HEK293 (cell line): ENCODE data around the gene TLCD3B.

ENCODE experiments used
- GLIS1 ChIP-seq: fragments of 450-650 bp; formaldehyde crosslinking; IDR thresholded peaks from 2 replicates; pipeline ENCODE4 v1.5.1; 2016; ENCODE audit warnings: missing biosample characterization, missing genetic modification characterization
- HOXD13 ChIP-seq: sonication (generic); formaldehyde crosslinking; IDR thresholded peaks from 2 replicates; pipeline ENCODE4 v1.8.0; 2022; ENCODE audit warnings: missing genetic modification reagents, borderline replicate concordance
- SP3 ChIP-seq: fragments of 450-650 bp; formaldehyde crosslinking; IDR thresholded peaks from 2 replicates; pipeline ENCODE4 v1.5.1; 2016; ENCODE audit warnings: missing biosample characterization, missing genetic modification characterization
- TRIM28 ChIP-seq: IDR thresholded peaks from 2 replicates; pipeline ENCODE4 v1.6.1; 2011; ENCODE audit warnings: low read length, control low read depth, borderline replicate concordance
- YY2 ChIP-seq: fragments of 450-650 bp; formaldehyde crosslinking; IDR thresholded peaks from 2 replicates; pipeline ENCODE4 v1.5.1; 2016; ENCODE audit warnings: missing biosample characterization, missing genetic modification characterization
- ZBTB21 ChIP-seq: fragments of 450-650 bp; formaldehyde crosslinking; IDR thresholded peaks from 2 replicates; pipeline ENCODE4 v1.5.1; 2017; ENCODE audit warnings: missing biosample characterization, missing genetic modification characterization
- ZBTB7A ChIP-seq: fragments of 450-650 bp; formaldehyde crosslinking; IDR thresholded peaks from 2 replicates; pipeline ENCODE4 v1.5.1; 2016; ENCODE audit warnings: low read depth, missing biosample characterization, missing genetic modification characterization
- ZFP37 ChIP-seq: fragments of 450-650 bp; formaldehyde crosslinking; IDR thresholded peaks from 2 replicates; pipeline ENCODE4 v1.5.1; 2016; ENCODE audit warnings: missing biosample characterization, missing genetic modification characterization
- ZNF133 ChIP-seq: fragments of 450-650 bp; formaldehyde crosslinking; IDR thresholded peaks from 2 replicates; pipeline ENCODE4 v1.5.1; 2016; ENCODE audit warnings: missing biosample characterization, missing genetic modification characterization
- ZNF138 ChIP-seq: fragments of 450-650 bp; formaldehyde crosslinking; IDR thresholded peaks from 2 replicates; pipeline ENCODE4 v1.5.1; 2016; ENCODE audit warnings: missing biosample characterization, missing genetic modification characterization, borderline replicate concordance
- ZNF140 ChIP-seq: fragments of 450-650 bp; formaldehyde crosslinking; IDR thresholded peaks from 2 replicates; pipeline ENCODE4 v1.5.1; 2016; ENCODE audit warnings: missing biosample characterization, missing genetic modification characterization
- ZNF157 ChIP-seq: fragments of 450-650 bp; formaldehyde crosslinking; IDR thresholded peaks from 2 replicates; pipeline ENCODE4 v1.5.1; 2016; ENCODE audit warnings: missing biosample characterization, missing genetic modification characterization
- ZNF169 ChIP-seq: fragments of 450-650 bp; formaldehyde crosslinking; IDR thresholded peaks from 2 replicates; pipeline ENCODE4 v1.5.1; 2016; ENCODE audit warnings: missing biosample characterization, missing genetic modification characterization
- ZNF23 ChIP-seq: fragments of 450-650 bp; formaldehyde crosslinking; IDR thresholded peaks from 2 replicates; pipeline ENCODE4 v1.5.1; 2016; ENCODE audit warnings: missing biosample characterization, missing genetic modification characterization, borderline replicate concordance
- ZNF302 ChIP-seq: fragments of 450-650 bp; formaldehyde crosslinking; IDR thresholded peaks from 2 replicates; pipeline ENCODE4 v1.5.1; 2016; ENCODE audit warnings: missing biosample characterization, missing genetic modification characterization, low read depth
- ZNF311 ChIP-seq: fragments of 450-650 bp; formaldehyde crosslinking; IDR thresholded peaks from 2 replicates; pipeline ENCODE4 v1.5.1; 2017; ENCODE audit warnings: missing biosample characterization, missing genetic modification characterization, borderline replicate concordance
- ZNF394 ChIP-seq: fragments of 450-650 bp; formaldehyde crosslinking; IDR thresholded peaks from 2 replicates; pipeline ENCODE4 v1.5.1; 2016; ENCODE audit warnings: missing biosample characterization, missing genetic modification characterization, mild to moderate bottlenecking, moderate library complexity, borderline replicate concordance
- ZNF404 ChIP-seq: fragments of 450-650 bp; formaldehyde crosslinking; IDR thresholded peaks from 2 replicates; pipeline ENCODE4 v1.5.1; 2017; ENCODE audit warnings: missing biosample characterization, missing genetic modification characterization
- ZNF48 ChIP-seq: fragments of 450-650 bp; formaldehyde crosslinking; IDR thresholded peaks from 2 replicates; pipeline ENCODE4 v1.5.1; 2016; ENCODE audit warnings: missing biosample characterization, missing genetic modification characterization
- ZNF555 ChIP-seq: fragments of 450-650 bp; formaldehyde crosslinking; conservative IDR thresholded peaks from 2 replicates; pipeline ENCODE4 v1.5.1; 2017; ENCODE audit warnings: missing biosample characterization, mild to moderate bottlenecking, missing genetic modification characterization, inconsistent platforms
- TF ChIP-seq, protein P1 (sequence below): fragments of 450-650 bp; formaldehyde crosslinking; IDR thresholded peaks from 2 replicates; pipeline ENCODE4 v1.5.1; 2016; ENCODE audit warnings: missing biosample characterization, missing genetic modification characterization
- TF ChIP-seq, protein P2 (sequence below): sonication (generic); formaldehyde crosslinking; IDR thresholded peaks from 2 replicates; pipeline ENCODE4 v1.8.1; 2022; ENCODE audit warnings: mild to moderate bottlenecking, moderate library complexity, missing genetic modification reagents
- TF ChIP-seq, protein P3 (sequence below): fragments of 450-650 bp; formaldehyde crosslinking; IDR thresholded peaks from 2 replicates; pipeline ENCODE4 v1.5.1; 2016; ENCODE audit warnings: missing biosample characterization, missing genetic modification characterization, low read depth
- TF ChIP-seq, protein P4 (sequence below): fragments of 450-650 bp; formaldehyde crosslinking; IDR thresholded peaks from 2 replicates; pipeline ENCODE4 v1.5.1; 2016; ENCODE audit warnings: missing biosample characterization, missing genetic modification characterization
- TF ChIP-seq, protein P5 (sequence below): fragments of 450-650 bp; formaldehyde crosslinking; IDR thresholded peaks from 2 replicates; pipeline ENCODE4 v1.5.0; 2017; ENCODE audit warnings: missing biosample characterization, missing genetic modification characterization, borderline replicate concordance
- TF ChIP-seq, protein P6 (sequence below): fragments of 450-650 bp; formaldehyde crosslinking; IDR thresholded peaks from 2 replicates; pipeline ENCODE4 v1.5.1; 2016; ENCODE audit warnings: missing biosample characterization, missing genetic modification characterization

TLCD3B gene

DNA sequence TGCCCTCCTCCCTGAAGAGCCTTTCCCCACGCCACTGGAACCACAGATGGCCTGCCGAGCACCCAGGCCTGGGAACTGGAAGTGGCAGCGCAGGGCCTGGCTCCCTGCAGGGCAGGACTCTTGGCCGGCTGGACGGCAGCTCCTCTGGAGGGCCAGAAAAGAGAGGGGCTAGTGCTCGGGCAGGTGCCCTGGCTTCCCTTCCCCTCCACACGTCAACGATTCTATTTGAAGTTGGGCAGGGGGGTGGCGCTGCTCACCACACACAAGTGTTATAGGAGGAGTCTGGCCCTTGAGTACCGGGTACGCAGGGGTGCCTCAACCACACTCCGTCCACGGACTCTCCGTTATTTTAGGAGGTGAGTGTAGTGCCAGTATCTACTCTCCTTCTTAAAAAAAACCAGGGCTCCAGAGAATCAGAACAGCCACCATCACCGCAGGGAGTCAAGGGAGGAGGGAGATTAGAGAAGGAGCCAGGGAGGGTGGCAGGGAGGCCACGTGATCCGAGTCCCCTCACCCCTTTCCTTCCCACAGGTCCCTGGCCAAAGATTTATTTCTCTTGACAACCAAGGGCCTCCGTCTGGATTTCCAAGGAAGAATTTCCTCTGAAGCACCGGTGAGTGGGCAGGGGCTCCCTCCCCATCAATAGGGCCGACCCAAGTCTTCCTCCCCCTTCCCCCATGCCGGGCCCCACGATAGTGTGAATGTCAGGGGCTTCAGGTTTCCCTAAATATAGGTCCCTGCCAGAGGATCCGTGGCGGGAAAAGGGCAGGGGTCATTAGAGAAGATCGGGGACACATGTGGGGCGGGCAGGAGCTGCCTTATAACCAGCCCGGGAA, 33.0 kb upstream of the TLCD3B start (continued):
- no peak for TF ChIP-seq ZNF138 (tag by site-specific recombination)
- no peak for TF ChIP-seq ZNF555 (tag by site-specific recombination)
- no peak for TF ChIP-seq ZNF157 (tag by site-specific recombination)
- no peak for TF ChIP-seq ZNF404 (tag by site-specific recombination)
- no peak; the same call in 1 of the 2 replicates for TF ChIP-seq YY2 (tag by site-specific recombination)
- no peak for TF ChIP-seq ZBTB7A
- TF ChIP-seq, protein P1, sequence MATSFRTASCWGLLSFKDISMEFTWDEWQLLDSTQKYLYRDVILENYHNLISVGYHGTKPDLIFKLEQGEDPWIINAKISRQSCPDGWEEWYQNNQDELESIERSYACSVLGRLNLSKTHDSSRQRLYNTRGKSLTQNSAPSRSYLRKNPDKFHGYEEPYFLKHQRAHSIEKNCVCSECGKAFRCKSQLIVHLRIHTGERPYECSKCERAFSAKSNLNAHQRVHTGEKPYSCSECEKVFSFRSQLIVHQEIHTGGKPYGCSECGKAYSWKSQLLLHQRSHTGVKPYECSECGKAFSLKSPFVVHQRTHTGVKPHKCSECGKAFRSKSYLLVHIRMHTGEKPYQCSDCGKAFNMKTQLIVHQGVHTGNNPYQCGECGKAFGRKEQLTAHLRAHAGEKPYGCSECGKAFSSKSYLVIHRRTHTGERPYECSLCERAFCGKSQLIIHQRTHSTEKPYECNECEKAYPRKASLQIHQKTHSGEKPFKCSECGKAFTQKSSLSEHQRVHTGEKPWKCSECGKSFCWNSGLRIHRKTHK (tag by site-specific recombination): no peak
- 0 out of 2 replicates have a peak, but pooled peaks have one; percentile 55 for TF ChIP-seq TRIM28
- TF ChIP-seq, protein P2, sequence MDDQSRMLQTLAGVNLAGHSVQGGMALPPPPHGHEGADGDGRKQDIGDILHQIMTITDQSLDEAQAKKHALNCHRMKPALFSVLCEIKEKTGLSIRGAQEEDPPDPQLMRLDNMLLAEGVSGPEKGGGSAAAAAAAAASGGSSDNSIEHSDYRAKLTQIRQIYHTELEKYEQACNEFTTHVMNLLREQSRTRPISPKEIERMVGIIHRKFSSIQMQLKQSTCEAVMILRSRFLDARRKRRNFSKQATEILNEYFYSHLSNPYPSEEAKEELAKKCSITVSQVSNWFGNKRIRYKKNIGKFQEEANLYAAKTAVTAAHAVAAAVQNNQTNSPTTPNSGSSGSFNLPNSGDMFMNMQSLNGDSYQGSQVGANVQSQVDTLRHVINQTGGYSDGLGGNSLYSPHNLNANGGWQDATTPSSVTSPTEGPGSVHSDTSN: no peak
- TF ChIP-seq ZNF23: no peak
- 0 out of 2 replicates have a peak, but pooled peaks have one; percentile 12 for TF ChIP-seq GLIS1
- TF ChIP-seq SP3 (tag by site-specific recombination): peak; percentile 34
- TF ChIP-seq, protein P3, sequence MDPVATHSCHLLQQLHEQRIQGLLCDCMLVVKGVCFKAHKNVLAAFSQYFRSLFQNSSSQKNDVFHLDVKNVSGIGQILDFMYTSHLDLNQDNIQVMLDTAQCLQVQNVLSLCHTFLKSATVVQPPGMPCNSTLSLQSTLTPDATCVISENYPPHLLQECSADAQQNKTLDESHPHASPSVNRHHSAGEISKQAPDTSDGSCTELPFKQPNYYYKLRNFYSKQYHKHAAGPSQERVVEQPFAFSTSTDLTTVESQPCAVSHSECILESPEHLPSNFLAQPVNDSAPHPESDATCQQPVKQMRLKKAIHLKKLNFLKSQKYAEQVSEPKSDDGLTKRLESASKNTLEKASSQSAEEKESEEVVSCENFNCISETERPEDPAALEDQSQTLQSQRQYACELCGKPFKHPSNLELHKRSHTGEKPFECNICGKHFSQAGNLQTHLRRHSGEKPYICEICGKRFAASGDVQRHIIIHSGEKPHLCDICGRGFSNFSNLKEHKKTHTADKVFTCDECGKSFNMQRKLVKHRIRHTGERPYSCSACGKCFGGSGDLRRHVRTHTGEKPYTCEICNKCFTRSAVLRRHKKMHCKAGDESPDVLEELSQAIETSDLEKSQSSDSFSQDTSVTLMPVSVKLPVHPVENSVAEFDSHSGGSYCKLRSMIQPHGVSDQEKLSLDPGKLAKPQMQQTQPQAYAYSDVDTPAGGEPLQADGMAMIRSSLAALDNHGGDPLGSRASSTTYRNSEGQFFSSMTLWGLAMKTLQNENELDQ: no peak
- TF ChIP-seq, protein P4, sequence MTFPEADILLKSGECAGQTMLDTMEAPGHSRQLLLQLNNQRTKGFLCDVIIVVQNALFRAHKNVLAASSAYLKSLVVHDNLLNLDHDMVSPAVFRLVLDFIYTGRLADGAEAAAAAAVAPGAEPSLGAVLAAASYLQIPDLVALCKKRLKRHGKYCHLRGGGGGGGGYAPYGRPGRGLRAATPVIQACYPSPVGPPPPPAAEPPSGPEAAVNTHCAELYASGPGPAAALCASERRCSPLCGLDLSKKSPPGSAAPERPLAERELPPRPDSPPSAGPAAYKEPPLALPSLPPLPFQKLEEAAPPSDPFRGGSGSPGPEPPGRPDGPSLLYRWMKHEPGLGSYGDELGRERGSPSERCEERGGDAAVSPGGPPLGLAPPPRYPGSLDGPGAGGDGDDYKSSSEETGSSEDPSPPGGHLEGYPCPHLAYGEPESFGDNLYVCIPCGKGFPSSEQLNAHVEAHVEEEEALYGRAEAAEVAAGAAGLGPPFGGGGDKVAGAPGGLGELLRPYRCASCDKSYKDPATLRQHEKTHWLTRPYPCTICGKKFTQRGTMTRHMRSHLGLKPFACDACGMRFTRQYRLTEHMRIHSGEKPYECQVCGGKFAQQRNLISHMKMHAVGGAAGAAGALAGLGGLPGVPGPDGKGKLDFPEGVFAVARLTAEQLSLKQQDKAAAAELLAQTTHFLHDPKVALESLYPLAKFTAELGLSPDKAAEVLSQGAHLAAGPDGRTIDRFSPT (tag by site-specific recombination): no peak; the same call in 1 of the 2 replicates
- TF ChIP-seq, protein P5, sequence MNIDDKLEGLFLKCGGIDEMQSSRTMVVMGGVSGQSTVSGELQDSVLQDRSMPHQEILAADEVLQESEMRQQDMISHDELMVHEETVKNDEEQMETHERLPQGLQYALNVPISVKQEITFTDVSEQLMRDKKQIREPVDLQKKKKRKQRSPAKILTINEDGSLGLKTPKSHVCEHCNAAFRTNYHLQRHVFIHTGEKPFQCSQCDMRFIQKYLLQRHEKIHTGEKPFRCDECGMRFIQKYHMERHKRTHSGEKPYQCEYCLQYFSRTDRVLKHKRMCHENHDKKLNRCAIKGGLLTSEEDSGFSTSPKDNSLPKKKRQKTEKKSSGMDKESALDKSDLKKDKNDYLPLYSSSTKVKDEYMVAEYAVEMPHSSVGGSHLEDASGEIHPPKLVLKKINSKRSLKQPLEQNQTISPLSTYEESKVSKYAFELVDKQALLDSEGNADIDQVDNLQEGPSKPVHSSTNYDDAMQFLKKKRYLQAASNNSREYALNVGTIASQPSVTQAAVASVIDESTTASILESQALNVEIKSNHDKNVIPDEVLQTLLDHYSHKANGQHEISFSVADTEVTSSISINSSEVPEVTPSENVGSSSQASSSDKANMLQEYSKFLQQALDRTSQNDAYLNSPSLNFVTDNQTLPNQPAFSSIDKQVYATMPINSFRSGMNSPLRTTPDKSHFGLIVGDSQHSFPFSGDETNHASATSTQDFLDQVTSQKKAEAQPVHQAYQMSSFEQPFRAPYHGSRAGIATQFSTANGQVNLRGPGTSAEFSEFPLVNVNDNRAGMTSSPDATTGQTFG (tag by site-specific recombination): no peak
- no peak for TF ChIP-seq ZNF169
- no peak for TF ChIP-seq ZNF311
- TF ChIP-seq ZNF140 (tag by site-specific recombination): no peak
- TF ChIP-seq ZNF133 (tag by site-specific recombination): no peak
- TF ChIP-seq ZNF48: no peak
- no peak for TF ChIP-seq ZFP37 (tag by site-specific recombination)
- TF ChIP-seq ZNF302 (tag by site-specific recombination): no peak
- TF ChIP-seq ZNF394 (tag by site-specific recombination): no peak
- no peak for TF ChIP-seq ZBTB21 (tag by site-specific recombination)
- no peak for TF ChIP-seq HOXD13 (CRISPR knock-in tag)
- TF ChIP-seq, protein P6, sequence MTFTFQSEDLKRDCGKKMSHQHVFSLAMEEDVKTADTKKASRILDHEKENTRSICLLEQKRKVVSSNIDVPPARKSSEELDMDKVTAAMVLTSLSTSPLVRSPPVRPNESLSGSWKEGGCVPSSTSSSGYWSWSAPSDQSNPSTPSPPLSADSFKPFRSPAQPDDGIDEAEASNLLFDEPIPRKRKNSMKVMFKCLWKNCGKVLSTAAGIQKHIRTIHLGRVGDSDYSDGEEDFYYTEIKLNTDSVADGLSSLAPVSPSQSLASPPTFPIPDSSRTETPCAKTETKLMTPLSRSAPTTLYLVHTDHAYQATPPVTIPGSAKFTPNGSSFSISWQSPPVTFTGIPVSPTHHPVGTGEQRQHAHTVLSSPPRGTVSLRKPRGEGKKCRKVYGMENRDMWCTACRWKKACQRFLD (tag by site-specific recombination): no peak
